ENCODE results near the gene FBXW11. TPM values are rescaled to one million over a fixed set of nuclear protein-coding genes. Genes with fewer than 3 reads are reported as not detected.

FBXW11 gene
- total RNA-seq, 1 experiment from 2014 or later = 52.0 TPM

GRCh38 chr5:171857489-171857876 lies 149.0 kb downstream of the FBXW11 start:
- POLR2A ChIA-PET = no interaction called here
- TF ChIP-seq TCF7L2 (IDR thresholded peaks at IDR 0.05; ENCODE audit: borderline replicate concordance, extremely low read depth, insufficient read depth, insufficient read length) (no peak), SIN3A (IDR thresholded peaks at IDR 0.05; ENCODE audit: low read depth) (no peak), ZFX (IDR thresholded peaks at IDR 0.05) (no peak), FOSL1 (IDR thresholded peaks at IDR 0.05; ENCODE audit: low read depth) (no peak), RAD21 (IDR thresholded peaks at IDR 0.05; ENCODE audit: low read depth) (no peak), CEBPB (IDR thresholded peaks at IDR 0.05; ENCODE audit: low read depth) (no peak), ZNF274 (IDR thresholded peaks at IDR 0.05; ENCODE audit: low read depth, low read length) (no peak), EGR1 (IDR thresholded peaks at IDR 0.05; ENCODE audit: low read depth) (no peak), SRF (IDR thresholded peaks at IDR 0.05; ENCODE audit: low read depth) (no peak), EZH2 (IDR thresholded peaks at IDR 0.05) (no peak), REST (IDR thresholded peaks at IDR 0.05; ENCODE audit: low read depth) (no peak), ELF1 (IDR thresholded peaks at IDR 0.05; ENCODE audit: borderline replicate concordance, low read depth) (no peak), YY1 (IDR thresholded peaks at IDR 0.05; ENCODE audit: extremely low read depth, insufficient replicate concordance, low read depth, low read length) (no peak), CBX3 (IDR thresholded peaks at IDR 0.05; ENCODE audit: low read depth) (no peak), EZH2phosphoT487 (IDR thresholded peaks at IDR 0.05; ENCODE audit: borderline replicate concordance) (no peak)

More at GRCh38 chr5:171857489-171857876, 149.0 kb downstream of the FBXW11 start:
- Histone ChIP-seq H3K27ac (ENCODE audit: low read depth, low read length) (no peak overlapping the region), H2AFZ (ENCODE audit: low read depth, low read length, poor library complexity, severe bottlenecking) (no peak overlapping the region), H4K20me1 (ENCODE audit: insufficient read depth) (no peaks in the 10 kb centered on the region), H3K9me2 (ENCODE audit: insufficient read depth) (no peaks in the 10 kb centered on the region), H3K4me1 (ENCODE audit: control insufficient read depth in 1 of 2, insufficient read depth in 2 of 2, low read length in 2 of 2) (no peaks in the 10 kb centered on the region), H3K79me2 (ENCODE audit: insufficient read depth, low read length) (no peaks in the 10 kb centered on the region), H3K9ac (ENCODE audit: low read length) (no peak overlapping the region), H3K36me3 (ENCODE audit: control insufficient read depth in 1 of 2, insufficient read depth in 2 of 2, low read length in 2 of 2) (no peaks in the 10 kb centered on the region), H3K27me3 (ENCODE audit: insufficient read depth, low read length) (no peaks in the 10 kb centered on the region), H3K4me2 (ENCODE audit: low read length) (no peak overlapping the region), H3K9me3 (ENCODE audit: control insufficient read depth in 1 of 2, insufficient read depth in 1 of 2, low read depth in 1 of 2, low read length in 2 of 2) (no peaks in the 10 kb centered on the region), H3K4me3 (replicated peaks in 1 of 2; ENCODE audit: low read depth in 1 of 2, low read length in 2 of 2) (no peak overlapping the region)
- DNase-seq (ENCODE audit: low read depth, low spot score) (no peak), ATAC-seq (no peak)
- CTCF ChIA-PET = interaction anchor here (0.7 kb wide), 1 partner anchor 13 kb away, joined by 3 read pairs; no protein-coding TSS in a partner anchor
- no TSS peak for BruUV-seq (replicated peaks)
- intact Hi-C loops (cut with micrococcal nuclease) = no loop called here
- RAD21 ChIA-PET (ENCODE audit: low non-redundant PET in 1 of 2, low total read pairs in 2 of 2, uncharacterized antibody in 2 of 2, unreplicated experiment in 2 of 2) = no interaction called here
